Raji (cell line): ENCODE data around the gene TSPO.

Source experiments
- POLR2A ChIP-seq: IDR thresholded peaks from 2 replicates; pipeline ENCODE4 v1.6.1; 2011; ENCODE audit warnings: low read depth, low read length, control low read depth; ENCODE audit not compliant: insufficient read depth

TSPO gene

DNA sequence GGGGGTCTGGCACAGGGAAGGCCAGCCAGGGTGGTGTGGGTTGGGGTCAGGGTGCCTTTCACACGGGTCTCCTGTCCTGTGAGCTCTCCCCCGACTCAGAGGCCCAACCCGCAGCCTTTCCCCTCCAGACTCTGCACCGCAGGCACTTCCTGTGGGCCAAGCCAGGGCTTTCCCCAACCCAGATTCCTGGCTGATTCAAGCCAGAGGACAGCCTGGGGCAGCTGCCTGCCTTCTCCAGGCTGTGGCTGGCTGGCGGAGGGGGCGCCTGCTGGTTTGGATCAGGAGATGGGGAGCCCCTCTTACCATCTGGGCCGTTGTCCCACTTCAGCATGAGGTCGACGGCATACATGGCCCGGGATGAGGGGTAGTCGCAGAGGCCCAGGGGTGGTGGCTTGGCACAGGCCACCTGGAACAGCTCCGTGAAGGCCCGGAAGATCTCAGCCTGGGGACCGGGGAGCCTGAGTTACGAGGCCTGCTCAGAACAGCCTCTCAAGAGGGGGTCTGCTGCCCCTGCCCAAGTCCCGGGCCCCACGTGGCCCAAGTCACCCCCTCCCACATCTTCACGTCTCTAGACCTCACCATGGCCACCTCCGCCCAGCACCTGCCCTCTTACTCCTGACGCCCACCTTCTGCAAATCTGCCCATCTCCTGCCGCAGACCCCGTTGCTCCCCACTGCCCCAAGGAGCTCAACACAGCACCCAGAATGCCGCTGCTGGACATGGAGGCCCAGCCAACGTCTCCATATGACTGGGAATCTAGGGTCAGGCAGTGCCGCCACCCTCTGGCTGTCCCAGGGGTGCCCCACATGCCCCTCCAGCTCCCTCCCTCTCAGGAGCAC is 17.3 kb downstream of the TSPO start:
- TF ChIP-seq POLR2A, result no peak

DNA sequence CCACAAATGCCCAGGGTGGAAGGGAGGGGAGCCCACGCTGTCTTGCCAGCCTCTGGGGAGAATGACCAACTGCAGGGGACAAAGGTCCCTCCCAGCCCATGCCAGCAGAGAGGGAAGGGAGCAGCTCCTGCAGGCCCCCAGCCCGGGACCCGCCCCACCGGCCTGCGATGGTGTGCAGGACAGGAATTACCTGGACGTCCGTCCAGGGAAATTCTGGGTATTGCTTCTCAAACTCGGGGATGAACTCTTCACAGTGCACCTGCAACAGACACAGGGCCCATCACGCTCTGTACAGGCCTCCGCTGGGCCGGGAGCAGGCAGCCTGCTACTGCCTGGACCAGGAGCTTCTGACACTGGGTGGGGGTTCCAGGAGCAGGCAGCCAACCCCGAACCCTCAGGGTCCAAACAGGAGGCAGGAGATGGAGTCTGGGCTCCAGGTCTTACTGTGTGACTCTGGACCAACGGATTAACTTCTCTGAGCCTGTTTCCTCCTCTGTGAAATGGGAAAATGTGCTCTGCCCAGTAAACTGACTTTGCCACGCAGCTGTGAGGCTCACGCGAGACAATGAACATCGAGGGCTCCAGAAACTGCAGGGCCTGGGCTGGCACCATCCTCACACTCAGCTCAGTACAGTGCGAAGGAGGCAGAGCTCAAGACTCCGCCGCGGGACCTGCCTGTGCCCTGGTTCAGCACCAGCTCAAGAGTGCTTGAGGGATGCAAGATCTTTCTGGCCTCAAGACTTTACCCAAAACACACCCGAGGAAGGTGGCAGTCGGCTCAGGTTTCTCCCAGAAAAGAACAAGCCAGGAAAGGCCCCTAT is 18.2 kb downstream of the TSPO start:
- TF ChIP-seq POLR2A, result no peak

DNA sequence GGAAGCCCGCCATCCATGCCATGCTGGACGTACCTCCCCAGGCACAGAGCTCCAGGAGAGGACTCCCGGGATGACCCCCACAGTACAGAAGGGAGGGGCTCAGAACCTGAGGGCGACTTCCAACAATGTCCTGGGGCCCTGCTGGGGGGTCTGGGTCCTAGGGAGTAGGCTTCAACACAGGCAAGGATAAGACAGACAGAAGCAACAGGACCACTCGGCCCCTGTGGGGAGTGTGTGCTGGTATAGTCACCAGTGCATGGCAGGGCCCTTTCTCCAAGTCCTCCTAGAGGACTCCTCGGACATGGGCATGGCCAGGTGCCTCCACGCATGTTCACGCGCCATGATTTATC is 18.7 kb downstream of the TSPO start:
- no peak for TF ChIP-seq POLR2A

DNA sequence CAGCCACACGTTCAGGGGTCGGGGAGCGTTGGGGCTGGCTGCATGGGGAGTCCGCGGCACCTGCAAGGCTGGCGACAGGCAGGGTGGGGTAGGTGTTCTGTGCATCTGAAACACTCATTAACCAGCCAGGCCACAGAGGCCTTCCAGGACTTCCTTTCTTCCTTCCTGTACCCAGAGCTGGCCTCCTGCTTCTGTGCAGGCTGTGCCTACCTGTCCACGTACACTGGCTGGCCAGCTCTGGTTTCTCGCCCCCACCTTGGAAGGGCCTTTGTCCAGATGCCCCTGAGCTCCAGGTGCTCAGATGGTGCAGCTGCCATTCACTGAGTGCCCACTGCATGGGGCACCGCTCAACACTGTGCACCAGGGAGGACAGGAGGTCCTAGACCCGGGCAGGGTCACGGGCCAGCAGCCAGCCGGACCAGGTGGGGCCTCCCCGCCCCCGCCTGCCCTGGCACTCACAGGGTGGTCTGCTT is 19.7 kb downstream of the TSPO start:
- no peak for TF ChIP-seq POLR2A

DNA sequence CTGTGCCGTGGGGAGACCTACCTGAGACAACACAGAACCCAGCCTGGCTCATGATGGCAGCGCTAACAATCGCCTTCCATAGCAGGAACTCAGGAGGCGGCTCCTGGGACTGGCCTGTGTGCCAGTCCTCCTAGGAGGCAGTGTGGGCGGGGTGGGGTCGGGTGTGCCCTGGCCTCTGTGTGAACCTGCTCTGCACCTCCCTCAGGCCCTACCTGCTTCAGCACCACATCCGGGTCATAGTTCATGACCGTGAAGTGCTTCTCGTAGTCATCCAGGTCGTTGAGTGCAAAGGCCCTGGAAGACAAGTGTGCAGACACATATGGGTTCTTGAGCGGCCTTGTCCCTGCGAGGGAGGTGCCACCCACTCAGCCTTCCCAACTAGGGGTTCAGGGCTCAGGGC is 20.2 kb downstream of the TSPO start:
- no peak for TF ChIP-seq POLR2A

DNA sequence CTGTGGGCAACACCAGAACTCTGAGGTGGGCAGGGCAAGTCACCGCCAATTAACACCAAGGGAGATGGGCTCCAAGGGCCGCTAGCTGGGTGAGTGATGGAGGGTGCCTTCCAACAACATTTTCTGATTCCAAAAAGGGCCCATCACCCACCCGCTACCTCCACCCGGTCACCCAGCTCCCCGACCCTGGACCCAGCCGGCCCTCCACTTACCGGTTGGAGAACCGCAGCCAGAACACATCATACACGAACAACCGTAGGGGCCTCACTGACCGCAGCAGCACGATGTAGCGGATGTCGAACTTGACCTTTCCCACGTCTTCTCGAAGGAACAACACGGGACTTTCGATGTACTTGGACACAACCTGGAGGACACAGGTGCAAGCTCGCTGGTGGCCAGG is 20.8 kb downstream of the TSPO start:
- no peak for TF ChIP-seq POLR2A

DNA sequence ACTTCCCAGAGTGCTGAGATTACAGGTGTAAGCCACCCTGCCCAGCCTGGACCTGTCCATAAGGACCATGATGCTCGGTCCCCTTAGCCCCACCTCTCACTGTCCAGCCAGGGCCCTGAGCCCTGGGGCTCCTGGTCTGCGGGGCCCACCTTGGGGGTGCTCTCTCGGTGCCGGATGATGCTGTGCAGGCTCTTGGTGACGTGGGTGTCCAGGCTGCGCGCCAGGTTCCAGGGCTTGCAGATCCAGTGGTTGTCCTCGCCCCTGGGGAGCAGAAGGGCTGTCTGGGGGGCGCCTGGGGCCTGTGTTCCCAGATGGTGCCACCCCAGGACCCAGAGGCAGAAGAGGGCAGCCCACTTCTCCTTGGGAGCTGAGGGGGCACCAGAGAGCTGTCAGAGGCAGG is 22.2 kb downstream of the TSPO start:
- TF ChIP-seq POLR2A, result no peak

DNA sequence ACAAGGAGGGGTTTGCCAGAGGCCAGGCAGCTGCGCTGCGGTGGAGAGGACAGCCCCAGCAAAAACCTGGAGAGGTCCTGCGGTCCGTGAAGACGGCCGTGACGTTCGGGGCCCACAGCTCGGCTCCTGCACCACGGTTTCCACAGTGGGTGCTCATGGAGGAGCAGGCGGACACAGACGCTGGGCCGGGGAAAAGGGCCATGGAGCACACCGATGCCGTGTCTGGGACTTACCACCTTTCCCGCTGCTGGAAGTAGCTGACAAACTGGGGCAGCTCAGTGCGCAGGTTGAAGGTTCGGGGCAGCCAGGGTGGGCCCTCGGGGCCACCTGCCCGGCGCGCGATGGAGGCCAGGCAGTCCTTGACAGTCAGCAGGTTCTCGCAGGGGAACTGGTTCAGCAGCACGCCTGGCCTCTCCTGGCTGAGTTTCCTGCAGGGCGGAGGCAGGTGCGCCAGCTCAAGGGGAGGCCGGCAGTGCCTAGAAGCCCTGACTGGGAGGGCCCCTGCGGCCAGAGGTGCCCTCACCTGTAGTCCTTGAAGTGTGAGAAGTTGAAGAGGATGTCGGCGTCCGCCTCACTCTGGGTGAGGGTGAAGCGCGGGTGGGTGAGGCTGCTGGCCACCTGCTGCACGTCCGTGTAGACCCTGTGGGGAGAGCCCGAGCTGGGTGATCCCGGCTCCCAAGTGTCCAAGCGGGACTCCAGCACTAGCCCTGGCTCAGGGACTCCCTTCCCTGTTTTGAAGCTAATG is 22.8 kb downstream of the TSPO start:
- TF ChIP-seq POLR2A, result no peak

DNA sequence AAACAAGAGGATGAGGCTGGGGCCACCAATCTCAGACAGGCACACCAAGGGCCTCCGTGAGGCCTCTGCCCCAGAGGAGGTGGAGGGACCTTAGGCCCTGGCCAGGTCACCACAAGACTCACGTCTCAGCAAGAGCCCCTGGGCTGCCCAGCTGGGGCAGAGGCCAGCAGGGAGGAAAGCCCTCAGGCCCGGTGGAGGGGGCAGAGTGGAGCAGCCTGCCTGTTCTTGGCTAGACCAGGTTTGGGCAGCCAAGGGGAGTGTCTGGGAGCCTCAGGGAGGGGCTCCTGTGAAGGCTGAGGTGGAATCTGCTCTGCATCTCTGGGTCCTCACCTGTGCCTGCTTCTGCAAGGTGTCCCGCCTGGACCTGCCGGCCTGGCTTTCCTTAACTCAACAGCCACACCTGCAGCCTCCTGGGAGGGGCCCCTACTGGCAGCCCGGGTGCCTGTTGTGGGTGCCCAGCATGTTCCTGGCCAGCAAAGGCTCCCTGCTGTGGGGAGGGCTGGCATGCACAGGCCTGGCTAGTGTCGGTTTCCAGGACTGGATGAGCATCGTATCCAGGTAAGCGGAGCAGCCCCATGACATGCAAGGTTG is 23.7 kb downstream of the TSPO start:
- TF ChIP-seq POLR2A, result no peak

DNA sequence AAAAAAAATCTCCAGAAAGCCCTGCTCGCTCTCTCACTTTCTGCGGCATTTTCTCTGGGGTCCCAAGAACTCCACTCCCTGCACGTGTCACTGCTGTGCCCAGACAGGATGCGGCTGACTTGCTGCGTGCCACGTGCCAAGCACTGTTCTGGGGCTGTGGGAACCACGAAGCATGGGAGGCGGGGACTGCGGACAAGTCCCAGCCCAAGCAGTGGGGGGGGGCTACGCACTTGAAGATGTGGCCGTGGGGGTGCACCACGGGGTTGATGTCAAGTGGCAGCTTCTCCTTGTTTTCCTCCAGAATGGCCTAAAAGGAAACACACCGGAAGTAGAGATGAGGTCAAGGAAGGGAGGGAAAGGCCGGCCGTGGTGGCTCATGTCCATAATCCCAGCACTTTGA is 24.7 kb downstream of the TSPO start:
- no peak for TF ChIP-seq POLR2A

DNA sequence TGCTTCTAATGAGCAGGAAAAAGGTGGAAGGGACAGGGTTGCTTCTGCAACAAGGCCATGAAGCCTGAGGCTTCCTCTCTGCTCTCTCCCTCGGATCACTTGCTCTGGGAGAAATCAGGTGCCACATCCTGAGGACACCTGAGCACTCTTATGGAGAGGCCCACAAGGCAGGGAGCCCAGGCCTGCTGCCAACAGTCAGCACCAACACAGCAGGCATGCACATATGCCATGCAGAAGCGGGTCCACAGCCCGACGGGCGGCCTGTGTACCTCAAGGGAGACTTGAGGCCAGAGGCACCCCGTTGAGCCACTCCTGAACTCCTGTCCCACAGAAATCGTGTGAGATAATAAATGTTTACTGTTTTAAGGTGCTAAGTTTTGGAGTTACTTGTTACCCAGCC is 26.1 kb downstream of the TSPO start:
- no peak for TF ChIP-seq POLR2A

DNA sequence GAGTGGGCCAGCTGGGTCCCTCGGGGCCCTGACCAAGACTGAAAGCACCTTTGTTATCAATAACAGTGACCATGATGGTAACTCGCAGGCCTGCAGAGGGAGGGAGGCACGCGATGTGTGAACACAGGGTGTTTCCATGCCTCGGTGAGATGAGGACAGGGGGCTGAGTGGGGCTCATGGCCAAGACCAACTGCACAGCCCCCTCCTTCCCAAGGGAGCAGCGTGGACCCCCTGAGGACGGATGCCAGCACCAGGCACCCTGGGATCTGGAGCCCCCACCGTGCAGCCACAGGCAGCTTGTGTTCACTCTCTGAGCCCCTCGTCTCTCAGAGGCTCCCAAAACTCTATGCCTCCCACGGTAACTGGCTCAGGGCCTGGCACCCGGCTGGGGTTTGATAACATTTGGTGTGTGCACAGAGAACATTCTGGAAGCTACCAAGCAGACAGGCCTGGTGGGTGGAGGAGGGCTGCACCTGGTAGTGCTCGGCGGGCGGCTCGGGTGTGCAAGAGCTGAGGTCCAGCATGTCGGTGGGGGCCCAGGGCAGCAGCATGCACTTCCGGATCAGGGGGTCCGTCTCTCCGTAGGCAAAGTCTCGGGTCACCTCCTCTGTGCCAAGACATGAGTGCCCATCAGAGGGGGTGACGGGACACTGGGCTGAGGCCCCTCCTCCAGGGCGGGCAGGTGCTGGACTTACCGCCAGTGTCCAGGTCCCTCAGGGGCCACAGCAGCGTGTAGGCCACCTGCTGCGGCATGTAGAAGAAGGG is 28.0 kb downstream of the TSPO start:
- TF ChIP-seq POLR2A, result no peak

DNA sequence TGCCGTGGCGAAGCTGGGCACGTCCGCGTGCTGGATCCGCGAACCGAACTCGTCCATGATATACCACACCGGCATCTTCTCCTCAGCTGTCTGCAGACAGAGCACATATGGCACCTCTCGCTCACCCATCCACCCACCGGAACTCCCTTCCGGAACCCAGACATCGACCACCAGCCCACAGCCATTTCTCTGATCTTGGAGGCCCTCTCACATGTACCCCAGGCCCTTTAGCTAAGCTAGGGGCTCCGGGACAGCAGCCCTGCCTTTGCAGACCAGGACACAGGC is 28.5 kb downstream of the TSPO start:
- TF ChIP-seq POLR2A, result no peak

DNA sequence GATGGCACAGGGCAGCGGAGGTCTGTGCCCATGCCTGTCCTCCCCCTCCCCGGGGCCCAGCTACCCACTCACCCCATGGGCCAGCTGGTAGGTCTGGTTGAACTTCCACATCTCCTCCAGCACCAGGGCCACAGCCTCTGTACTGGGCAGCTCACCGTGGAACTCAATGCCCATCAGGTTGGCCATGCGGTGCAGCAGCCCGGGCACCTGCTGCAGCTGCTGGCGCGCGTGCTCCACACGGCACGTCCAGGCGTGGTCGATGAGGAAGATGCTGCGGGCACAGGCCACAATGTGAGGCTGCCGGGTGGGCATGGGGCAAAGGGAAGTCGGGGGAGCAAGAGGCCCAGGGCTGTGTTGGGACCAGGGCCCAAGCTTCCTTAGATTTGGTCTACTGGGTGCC is 29.3 kb downstream of the TSPO start:
- TF ChIP-seq POLR2A, result no peak
